ENCODE results near the gene SLC2A8. TPM values are rescaled to one million over a fixed set of nuclear protein-coding genes. Genes with fewer than 3 reads are reported as not detected.
A peak's percentile ranks its signal among the peaks of the same experiment; 100 is the strongest.

SLC2A8 gene
- total RNA-seq, 1 experiment from 2014 or later, result 16.8 TPM

DNA sequence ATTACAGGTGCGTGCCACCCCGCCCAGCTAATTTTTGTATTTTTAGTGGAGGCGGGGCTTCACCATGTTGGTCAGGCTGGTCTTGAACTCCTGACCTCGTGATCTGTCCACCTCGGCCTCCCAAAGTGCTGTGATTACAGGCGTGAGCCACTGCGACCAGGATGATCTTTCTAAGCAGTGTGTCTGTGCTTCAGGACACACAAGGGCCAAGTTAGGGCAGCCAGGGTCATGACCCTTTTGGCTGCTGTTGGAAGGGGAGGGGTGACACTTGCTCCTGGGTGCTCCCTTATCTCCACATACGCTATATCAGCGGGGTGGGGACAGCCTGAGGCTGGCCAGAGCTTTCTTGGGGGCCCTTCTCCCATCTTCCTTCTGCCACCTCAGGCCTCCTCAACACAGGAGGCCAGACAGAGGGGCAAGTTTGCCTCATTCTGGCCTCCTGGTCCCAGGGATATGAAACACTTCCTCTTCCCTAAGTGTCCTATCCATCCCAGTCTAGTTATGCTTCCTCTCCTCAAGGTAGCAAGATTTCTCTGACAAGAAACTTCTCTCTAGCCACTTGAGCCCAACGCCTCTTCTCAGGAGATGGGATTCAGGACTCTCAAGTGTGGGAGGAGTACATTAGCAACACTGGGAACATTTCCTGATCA lies 25.3 kb downstream of the SLC2A8 start:
- H3K9ac ChIP-seq (ENCODE audit: low read length), result peak overlapping the region; percentile 86; the same call in 1 of the 2 replicates
- H3K9me2 ChIP-seq (ENCODE audit: insufficient read depth), result no peaks in the 10 kb centered on the region
- intact Hi-C loops (cut with micrococcal nuclease), result no loop called here
- H3K27me3 ChIP-seq (ENCODE audit: insufficient read depth, low read length), result no peaks in the 10 kb centered on the region
- no peak for ATAC-seq
- H3K4me2 ChIP-seq (ENCODE audit: low read length), result peak overlapping the region; percentile 97
- no TSS peak for BruUV-seq (replicated peaks)
- no peak overlapping the region for H3K27ac ChIP-seq (ENCODE audit: low read depth, low read length)
- ChIA-PET CTCF (interaction anchor here (1.4 kb wide), 1 partner anchor 208 kb away, joined by 3 read pairs; no protein-coding TSS in a partner anchor), RAD21 (ENCODE audit: low non-redundant PET in 1 of 2, low total read pairs in 2 of 2, uncharacterized antibody in 2 of 2, unreplicated experiment in 2 of 2) (no interaction called here), POLR2A (no interaction called here)
- H3K9me3 ChIP-seq (ENCODE audit: control insufficient read depth in 1 of 2, insufficient read depth in 1 of 2, low read depth in 1 of 2, low read length in 2 of 2), result no peaks in the 10 kb centered on the region
- no peaks in the 10 kb centered on the region for H3K36me3 ChIP-seq (ENCODE audit: control insufficient read depth in 1 of 2, insufficient read depth in 2 of 2, low read length in 2 of 2)
- no peak overlapping the region for H3K4me3 ChIP-seq (replicated peaks in 1 of 2; ENCODE audit: low read depth in 1 of 2, low read length in 2 of 2)
- no peak for DNase-seq (ENCODE audit: low read depth, low spot score)
- H3K79me2 ChIP-seq (ENCODE audit: insufficient read depth, low read length), result peaks cover 34% of the 10 kb centered on the region
- peaks cover 3 to 44% of the 10 kb centered on the region in 2 experiments; a peak in 3 of 4 replicates for H3K4me1 ChIP-seq (ENCODE audit: control insufficient read depth in 1 of 2, insufficient read depth in 2 of 2, low read length in 2 of 2)
- no peak overlapping the region for H2AFZ ChIP-seq (ENCODE audit: low read depth, low read length, poor library complexity, severe bottlenecking)
- TF ChIP-seq SRF (IDR thresholded peaks at IDR 0.05; ENCODE audit: low read depth), result no peak
- no peak for TF ChIP-seq TCF7L2 (IDR thresholded peaks at IDR 0.05; ENCODE audit: borderline replicate concordance, extremely low read depth, insufficient read depth, insufficient read length)
- no peak for TF ChIP-seq CEBPB (IDR thresholded peaks at IDR 0.05; ENCODE audit: low read depth)
- TF ChIP-seq, protein P1, sequence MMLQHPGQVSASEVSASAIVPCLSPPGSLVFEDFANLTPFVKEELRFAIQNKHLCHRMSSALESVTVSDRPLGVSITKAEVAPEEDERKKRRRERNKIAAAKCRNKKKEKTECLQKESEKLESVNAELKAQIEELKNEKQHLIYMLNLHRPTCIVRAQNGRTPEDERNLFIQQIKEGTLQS (IDR thresholded peaks at IDR 0.05), result no peak
- TF ChIP-seq SIN3A (IDR thresholded peaks at IDR 0.05; ENCODE audit: low read depth), result no peak
- no peak for TF ChIP-seq RAD21 (IDR thresholded peaks at IDR 0.05; ENCODE audit: low read depth)
- TF ChIP-seq EZH2 (IDR thresholded peaks at IDR 0.05), result no peak
- TF ChIP-seq EZH2phosphoT487 (IDR thresholded peaks at IDR 0.05; ENCODE audit: borderline replicate concordance), result no peak
- H4K20me1 ChIP-seq (ENCODE audit: insufficient read depth), result no peaks in the 10 kb centered on the region

DNA sequence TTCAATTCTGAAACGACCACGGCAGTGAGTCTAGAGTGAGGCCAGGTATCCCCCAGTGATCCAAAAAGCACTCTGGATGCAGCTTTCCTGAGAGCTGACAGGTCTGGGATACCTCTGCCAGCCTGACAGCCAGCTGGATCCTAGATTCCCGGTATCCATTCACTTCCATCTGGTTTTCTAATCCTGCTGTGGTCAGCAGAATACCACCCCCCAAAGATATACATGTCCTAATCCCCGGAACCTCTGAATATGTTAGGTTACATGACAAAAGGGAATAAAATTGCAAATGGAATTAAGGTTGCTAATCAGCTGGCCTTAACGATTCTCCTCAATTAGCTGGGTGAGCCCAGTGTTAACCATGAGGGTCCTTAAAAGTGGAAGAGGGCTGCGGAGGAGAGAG lies 25.8 kb downstream of the SLC2A8 start:
- TF ChIP-seq, protein P1 (IDR thresholded peaks at IDR 0.05), result no peak
- TF ChIP-seq POLR2AphosphoS5 (IDR thresholded peaks at IDR 0.05; ENCODE audit: low read depth, low read length) (no peak), ZFX (IDR thresholded peaks at IDR 0.05) (no peak), CBX3 (IDR thresholded peaks at IDR 0.05; ENCODE audit: low read depth) (no peak), SRF (IDR thresholded peaks at IDR 0.05; ENCODE audit: low read depth) (no peak), ELF1 (IDR thresholded peaks at IDR 0.05; ENCODE audit: borderline replicate concordance, low read depth) (no peak), EGR1 (IDR thresholded peaks at IDR 0.05; ENCODE audit: low read depth) (no peak), TCF7L2 (IDR thresholded peaks at IDR 0.05; ENCODE audit: borderline replicate concordance, extremely low read depth, insufficient read depth, insufficient read length) (no peak)
- TF ChIP-seq, protein P2, sequence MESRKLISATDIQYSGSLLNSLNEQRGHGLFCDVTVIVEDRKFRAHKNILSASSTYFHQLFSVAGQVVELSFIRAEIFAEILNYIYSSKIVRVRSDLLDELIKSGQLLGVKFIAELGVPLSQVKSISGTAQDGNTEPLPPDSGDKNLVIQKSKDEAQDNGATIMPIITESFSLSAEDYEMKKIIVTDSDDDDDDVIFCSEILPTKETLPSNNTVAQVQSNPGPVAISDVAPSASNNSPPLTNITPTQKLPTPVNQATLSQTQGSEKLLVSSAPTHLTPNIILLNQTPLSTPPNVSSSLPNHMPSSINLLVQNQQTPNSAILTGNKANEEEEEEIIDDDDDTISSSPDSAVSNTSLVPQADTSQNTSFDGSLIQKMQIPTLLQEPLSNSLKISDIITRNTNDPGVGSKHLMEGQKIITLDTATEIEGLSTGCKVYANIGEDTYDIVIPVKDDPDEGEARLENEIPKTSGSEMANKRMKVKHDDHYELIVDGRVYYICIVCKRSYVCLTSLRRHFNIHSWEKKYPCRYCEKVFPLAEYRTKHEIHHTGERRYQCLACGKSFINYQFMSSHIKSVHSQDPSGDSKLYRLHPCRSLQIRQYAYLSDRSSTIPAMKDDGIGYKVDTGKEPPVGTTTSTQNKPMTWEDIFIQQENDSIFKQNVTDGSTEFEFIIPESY (IDR thresholded peaks at IDR 0.05; ENCODE audit: extremely low read depth, insufficient replicate concordance, low read length), result no peak
- Histone ChIP-seq H3K79me2 (ENCODE audit: insufficient read depth, low read length) (peaks cover 39% of the 10 kb centered on the region), H3K27me3 (ENCODE audit: insufficient read depth, low read length) (no peaks in the 10 kb centered on the region), H3K9ac (ENCODE audit: low read length) (peak overlapping the region; percentile 86), H4K20me1 (ENCODE audit: insufficient read depth) (no peaks in the 10 kb centered on the region), H3K4me3 (replicated peaks in 1 of 2; ENCODE audit: low read depth in 1 of 2, low read length in 2 of 2) (peak overlapping the region; percentile 98 to 99), H2AFZ (ENCODE audit: low read depth, low read length, poor library complexity, severe bottlenecking) (no peak overlapping the region), H3K9me3 (ENCODE audit: control insufficient read depth in 1 of 2, insufficient read depth in 1 of 2, low read depth in 1 of 2, low read length in 2 of 2) (no peaks in the 10 kb centered on the region), H3K4me1 (ENCODE audit: control insufficient read depth in 1 of 2, insufficient read depth in 2 of 2, low read length in 2 of 2) (peaks cover 3 to 39% of the 10 kb centered on the region in 2 experiments; a peak in 3 of 4 replicates), H3K4me2 (ENCODE audit: low read length) (peak overlapping the region; percentile 97), H3K9me2 (ENCODE audit: insufficient read depth) (no peaks in the 10 kb centered on the region), H3K27ac (ENCODE audit: low read depth, low read length) (no peak overlapping the region), H3K36me3 (ENCODE audit: control insufficient read depth in 1 of 2, insufficient read depth in 2 of 2, low read length in 2 of 2) (no peaks in the 10 kb centered on the region)
- no TSS peak for BruUV-seq (replicated peaks)
- intact Hi-C loops (cut with micrococcal nuclease), result no loop called here
- ChIA-PET RAD21 (ENCODE audit: low non-redundant PET in 1 of 2, low total read pairs in 2 of 2, uncharacterized antibody in 2 of 2, unreplicated experiment in 2 of 2) (no interaction called here), CTCF (no interaction called here), POLR2A (interaction anchor here (2.0 kb wide), 1 partner anchor 13 kb away, joined by 5 read pairs; no protein-coding TSS in a partner anchor)
- no peak for DNase-seq (ENCODE audit: low read depth, low spot score)
- ATAC-seq, result no peak
